HUES6 (cell line): Measurements from ENCODE around the gene NTM.
"Not testable (repeated sequence)": the region's sequence is repeated elsewhere in the genome, so short reads cannot be mapped to it uniquely, and the experiment has no call there.

Source experiments
- H3K27ac ChIP-seq: 2 replicates; pipeline ENCODE4 v1.7.0; 2013; ENCODE audit warnings: low read depth, mild to moderate bottlenecking, low read length, inconsistent platforms
- H3K27me3 ChIP-seq: 2 replicates; pipeline ENCODE4 v1.6.1; 2013; ENCODE audit warnings: low read length; ENCODE audit not compliant: control insufficient read depth, insufficient read depth
- H3K36me3 ChIP-seq: 2 replicates; pipeline ENCODE4 v1.6.1; 2013; ENCODE audit warnings: low read length; ENCODE audit not compliant: control insufficient read depth, insufficient read depth
- H3K4me1 ChIP-seq: 2 replicates; pipeline ENCODE4 v1.6.1; 2013; ENCODE audit warnings: low read length; ENCODE audit not compliant: control insufficient read depth, insufficient read depth
- H3K4me3 ChIP-seq: 2 replicates; pipeline ENCODE4 v1.5.1; 2013; ENCODE audit warnings: low read depth, low read length
- H3K9ac ChIP-seq: one replicate; pipeline ENCODE4 v1.6.1; 2013; ENCODE audit warnings: mild to moderate bottlenecking, low read length
- H3K9me3 ChIP-seq: 2 replicates; pipeline ENCODE4 v1.6.1; 2013; ENCODE audit warnings: low read depth, low read length; ENCODE audit not compliant: control insufficient read depth, insufficient read depth

NTM gene

GRCh38 chr11:132070907-132071306 is 700.5 kb downstream of the NTM start:
- not testable (repeated sequence) for H3K9me3 ChIP-seq, H3K9ac ChIP-seq, H3K4me3 ChIP-seq, H3K27ac ChIP-seq, H3K27me3 ChIP-seq, H3K36me3 ChIP-seq
- H3K4me1 ChIP-seq: peaks cover 16% of the 10 kb centered on the region

GRCh38 chr11:132072044-132072857 is 701.8 kb downstream of the NTM start:
- peaks cover 16% of the 10 kb centered on the region for H3K4me1 ChIP-seq
- no peaks in the 10 kb centered on the region; the same call in 1 of the 2 replicates for H3K9me3 ChIP-seq
- no peak overlapping the region for H3K4me3 ChIP-seq
- H3K27me3 ChIP-seq: no peaks in the 10 kb centered on the region
- no peak overlapping the region for H3K9ac ChIP-seq
- H3K36me3 ChIP-seq: no peaks in the 10 kb centered on the region
- H3K27ac ChIP-seq: 0 out of 2 replicates have a peak overlapping the region, but pooled peaks have one; percentile 27

- Histone ChIP-seq H3K4me3 (no peak overlapping the region), H3K27ac (no peak overlapping the region), H3K36me3 (no peaks in the 10 kb centered on the region), H3K9ac (no peak overlapping the region), H3K27me3 (no peaks in the 10 kb centered on the region), H3K4me1 (peaks cover 16% of the 10 kb centered on the region), H3K9me3 (no peaks in the 10 kb centered on the region; the same call in 1 of the 2 replicates)
Observed at GRCh38 chr11:132072858-132073211, 702.4 kb downstream of the NTM start.

GRCh38 chr11:132073787-132074186 is 703.4 kb downstream of the NTM start:
- no peaks in the 10 kb centered on the region for H3K36me3 ChIP-seq
- H3K9me3 ChIP-seq: no peaks in the 10 kb centered on the region; the same call in 1 of the 2 replicates
- no peak overlapping the region for H3K4me3 ChIP-seq
- H3K4me1 ChIP-seq: peaks cover 16% of the 10 kb centered on the region
- no peak overlapping the region for H3K9ac ChIP-seq
- no peaks in the 10 kb centered on the region for H3K27me3 ChIP-seq
- no peak overlapping the region for H3K27ac ChIP-seq

GRCh38 chr11:132075447-132075846 is 705.0 kb downstream of the NTM start:
- H3K9ac ChIP-seq: no peak overlapping the region
- no peak overlapping the region for H3K27ac ChIP-seq
- no peak overlapping the region for H3K4me3 ChIP-seq

GRCh38 chr11:132077416-132077815 is 707.0 kb downstream of the NTM start:
- no peaks in the 10 kb centered on the region for H3K27me3 ChIP-seq

More at GRCh38 chr11:132075447-132075846, 705.0 kb downstream of the NTM start:
- Histone ChIP-seq H3K9me3 (no peaks in the 10 kb centered on the region), H3K36me3 (no peaks in the 10 kb centered on the region), H3K4me1 (peaks cover 16% of the 10 kb centered on the region), H3K27me3 (no peaks in the 10 kb centered on the region)

GRCh38 chr11:132078264-132079076 is 708.1 kb downstream of the NTM start:
- Histone ChIP-seq H3K27ac (no peak overlapping the region), H3K4me1 (no peaks in the 10 kb centered on the region), H3K4me3 (no peak overlapping the region), H3K36me3 (no peaks in the 10 kb centered on the region), H3K9ac (no peak overlapping the region), H3K27me3 (no peaks in the 10 kb centered on the region), H3K9me3 (peaks cover 10% of the 10 kb centered on the region; the same call in 1 of the 2 replicates)

More at GRCh38 chr11:132077416-132077815, 707.0 kb downstream of the NTM start:
- H3K27ac ChIP-seq: no peak overlapping the region
- no peak overlapping the region for H3K9ac ChIP-seq
- no peaks in the 10 kb centered on the region for H3K36me3 ChIP-seq
- H3K9me3 ChIP-seq: peaks cover 5% of the 10 kb centered on the region; the same call in 1 of the 2 replicates
- H3K4me1 ChIP-seq: peaks cover 6% of the 10 kb centered on the region; the same call in 1 of the 2 replicates
- no peak overlapping the region for H3K4me3 ChIP-seq

GRCh38 chr11:132080127-132080526 is 709.7 kb downstream of the NTM start:
- no peaks in the 10 kb centered on the region for H3K27me3 ChIP-seq
- H3K27ac ChIP-seq: no peak overlapping the region
- peaks cover 17% of the 10 kb centered on the region; the same call in 1 of the 2 replicates for H3K9me3 ChIP-seq
- no peaks in the 10 kb centered on the region for H3K36me3 ChIP-seq
- H3K4me3 ChIP-seq: no peak overlapping the region
- H3K9ac ChIP-seq: no peak overlapping the region
- no peaks in the 10 kb centered on the region for H3K4me1 ChIP-seq

GRCh38 chr11:132082566-132082965 is 712.2 kb downstream of the NTM start:
- Histone ChIP-seq H3K9me3 (peaks cover 35% of the 10 kb centered on the region), H3K36me3 (no peaks in the 10 kb centered on the region), H3K27me3 (no peaks in the 10 kb centered on the region), H3K4me1 (no peaks in the 10 kb centered on the region), H3K9ac (no peak overlapping the region), H3K27ac (no peak overlapping the region), H3K4me3 (no peak overlapping the region)

- no peak overlapping the region for H3K4me3 ChIP-seq
- no peaks in the 10 kb centered on the region for H3K27me3 ChIP-seq
- no peak overlapping the region for H3K27ac ChIP-seq
- H3K9me3 ChIP-seq: peaks cover 48% of the 10 kb centered on the region
- H3K4me1 ChIP-seq: no peaks in the 10 kb centered on the region
- no peak overlapping the region for H3K9ac ChIP-seq
- H3K36me3 ChIP-seq: no peaks in the 10 kb centered on the region
Observed at GRCh38 chr11:132084433-132084832, 714.0 kb downstream of the NTM start.

GRCh38 chr11:132087148-132087547 is 716.7 kb downstream of the NTM start:
- Histone ChIP-seq H3K36me3 (no peaks in the 10 kb centered on the region), H3K9me3 (peaks cover 46% of the 10 kb centered on the region), H3K27ac (no peak overlapping the region), H3K9ac (no peak overlapping the region), H3K4me1 (no peaks in the 10 kb centered on the region), H3K4me3 (no peak overlapping the region), H3K27me3 (no peaks in the 10 kb centered on the region)
